OCI-LY7 (cell line): ENCODE data around the gene ALDH3A1. TPM values are rescaled to one million over a fixed set of nuclear protein-coding genes. Genes with fewer than 3 reads are reported as not detected.

Source experiments
- BruUV-seq: library from RNA; stranded (reverse); fragments of 400-500 nt; replicated peaks from 2 replicates; lab custom pipeline; 2021; lab: Mats Ljungman, UMichigan
- CTCF ChIA-PET: fragments of 300-600 bp; sonication (Branson Sonifier 250); formaldehyde crosslinking; loops from one replicate; lab custom pipeline; 2022; ENCODE audit warnings: antibody characterized with exemption; ENCODE audit not compliant: unreplicated experiment; lab: Charles Lee
- POLR2A ChIA-PET: fragments of 300-600 bp; sonication (Branson Sonifier 250); formaldehyde crosslinking; loops from one replicate; lab custom pipeline; 2022; ENCODE audit warnings: antibody characterized with exemption; lab: Charles Lee
- DNase-seq: peaks from one replicate; pipeline ENCODE4 v3.0.0-alpha.2; 2015; ENCODE audit warnings: low spot score
- H2AFZ ChIP-seq: fragments of 200-600 bp; sonication (generic), shearing (Covaris generic); 2 replicates; pipeline ENCODE4 v1.6.1; 2014; ENCODE audit warnings: mild to moderate bottlenecking, antibody characterized with exemption, low read length, moderate library complexity
- H3K27ac ChIP-seq: fragments of 200-600 bp; sonication (generic); 2 replicates; pipeline ENCODE4 v1.5.1; 2014; ENCODE audit warnings: mixed run types, low read depth, mild to moderate bottlenecking, moderate library complexity, low read length, inconsistent platforms; ENCODE audit not compliant: poor library complexity, severe bottlenecking
- H3K36me3 ChIP-seq: fragments of 200-600 bp; sonication (generic); 2 replicates; pipeline ENCODE4 v1.6.1; 2014; ENCODE audit warnings: mild to moderate bottlenecking, antibody characterized with exemption, low read length, moderate library complexity, mixed read lengths; ENCODE audit not compliant: insufficient read depth
- H3K4me1 ChIP-seq: fragments of 200-600 bp; sonication (generic); 2 replicates; pipeline ENCODE4 v1.5.1; 2014; ENCODE audit warnings: mild to moderate bottlenecking, low read length; ENCODE audit not compliant: insufficient read depth, poor library complexity, severe bottlenecking
- H3K4me2 ChIP-seq: fragments of 200-600 bp; sonication (generic); 2 replicates; pipeline ENCODE4 v1.6.1; 2014; ENCODE audit warnings: mild to moderate bottlenecking, low read length
- H3K4me3 ChIP-seq: fragments of 200-600 bp; sonication (generic); 2 replicates; pipeline ENCODE4 v1.5.1; 2014; ENCODE audit warnings: mild to moderate bottlenecking, low read depth, low read length; ENCODE audit not compliant: poor library complexity, severe bottlenecking
- H3K79me2 ChIP-seq: fragments of 200-600 bp; sonication (generic); 2 replicates; pipeline ENCODE4 v1.6.1; 2016; ENCODE audit warnings: low read depth, mild to moderate bottlenecking, low read length, moderate library complexity, mixed read lengths; ENCODE audit not compliant: insufficient read depth
- H3K9me2 ChIP-seq: fragments of 200-600 bp; sonication (generic); 2 replicates; pipeline ENCODE4 v1.6.1; 2016; ENCODE audit warnings: mild to moderate bottlenecking, low read length, mixed read lengths; ENCODE audit not compliant: insufficient read depth
- H3K9me3 ChIP-seq: fragments of 200-600 bp; sonication (generic); 2 replicates; pipeline ENCODE4 v1.6.1; 2014; ENCODE audit warnings: mild to moderate bottlenecking, mixed run types, low read length, mixed read lengths
- H4K20me1 ChIP-seq: fragments of 200-600 bp; sonication (generic); 2 replicates; pipeline ENCODE4 v1.6.1; 2014; ENCODE audit warnings: mild to moderate bottlenecking, antibody characterized with exemption, low read length, moderate library complexity, mixed read lengths; ENCODE audit not compliant: insufficient read depth
- EZH2phosphoT487 ChIP-seq: fragments of 200-600 bp; sonication (generic); IDR thresholded peaks from 2 replicates; pipeline ENCODE4 v1.6.1; 2018; ENCODE audit warnings: low read depth, borderline replicate concordance, mild to moderate bottlenecking, mixed run types, antibody characterized with exemption, low read length, moderate library complexity, mixed read lengths
- intact Hi-C: fragments of 100-400 bp; cut with micrococcal nuclease; formaldehyde crosslinking; loops from one replicate; pipeline ENCODE4 v1.10.0; 2022; ENCODE audit not compliant: unreplicated experiment
- total RNA-seq, 2 experiments: library from RNA; depleted of rRNA in 1 of 2; stranded (reverse); fragments of >200 nt in 1 of 2; shearing (Covaris generic) in 1 of 2; gene quantifications; 2 replicates each; pipeline ENCODE4 v1.2.3, GENCODE V29; 2014 to 2022
- TF ChIP-seq, protein P1 (sequence below): fragments of 200-600 bp; sonication (generic); conservative IDR thresholded peaks from 2 replicates; pipeline ENCODE4 v1.5.1; 2014; ENCODE audit warnings: mild to moderate bottlenecking, antibody characterized with exemption, low read length, moderate library complexity, mixed read lengths

Gene ALDH3A1
- total RNA-seq, 2 experiments from 2014 or later = 0.16 TPM; not detected in 1

DNA sequence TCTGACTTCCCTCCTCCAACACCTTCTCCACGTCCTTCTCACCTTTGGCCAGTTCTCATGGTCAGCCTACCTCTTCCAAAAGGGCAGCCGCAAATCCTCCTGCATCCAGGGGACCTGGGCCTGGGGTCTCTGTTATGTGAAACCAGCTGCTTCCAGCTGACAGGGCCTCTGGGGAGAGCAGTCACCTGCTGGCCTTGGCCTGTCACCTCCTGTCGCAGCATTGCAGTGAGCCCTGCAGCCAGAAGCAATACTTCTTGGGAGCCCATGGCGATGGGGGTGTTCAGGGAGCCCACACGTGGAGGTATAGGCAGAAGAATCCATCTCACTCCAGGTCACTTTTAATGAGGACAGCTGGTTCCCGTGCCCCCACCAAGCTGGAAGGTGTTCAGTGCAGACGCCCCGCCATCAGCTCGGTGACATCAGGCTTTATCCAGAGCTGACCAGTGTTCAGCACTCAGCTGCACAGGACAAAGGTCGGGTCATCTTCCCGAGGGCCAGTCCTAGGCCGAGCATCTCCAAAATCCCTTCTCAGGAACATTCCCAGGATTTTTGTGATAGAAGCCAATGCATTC is 30.0 kb downstream of the ALDH3A1 start:
- CTCF ChIA-PET = no interaction called here
- H3K4me2 ChIP-seq = no peak overlapping the region
- no peak for TF ChIP-seq EZH2phosphoT487
- TF ChIP-seq, protein P1, sequence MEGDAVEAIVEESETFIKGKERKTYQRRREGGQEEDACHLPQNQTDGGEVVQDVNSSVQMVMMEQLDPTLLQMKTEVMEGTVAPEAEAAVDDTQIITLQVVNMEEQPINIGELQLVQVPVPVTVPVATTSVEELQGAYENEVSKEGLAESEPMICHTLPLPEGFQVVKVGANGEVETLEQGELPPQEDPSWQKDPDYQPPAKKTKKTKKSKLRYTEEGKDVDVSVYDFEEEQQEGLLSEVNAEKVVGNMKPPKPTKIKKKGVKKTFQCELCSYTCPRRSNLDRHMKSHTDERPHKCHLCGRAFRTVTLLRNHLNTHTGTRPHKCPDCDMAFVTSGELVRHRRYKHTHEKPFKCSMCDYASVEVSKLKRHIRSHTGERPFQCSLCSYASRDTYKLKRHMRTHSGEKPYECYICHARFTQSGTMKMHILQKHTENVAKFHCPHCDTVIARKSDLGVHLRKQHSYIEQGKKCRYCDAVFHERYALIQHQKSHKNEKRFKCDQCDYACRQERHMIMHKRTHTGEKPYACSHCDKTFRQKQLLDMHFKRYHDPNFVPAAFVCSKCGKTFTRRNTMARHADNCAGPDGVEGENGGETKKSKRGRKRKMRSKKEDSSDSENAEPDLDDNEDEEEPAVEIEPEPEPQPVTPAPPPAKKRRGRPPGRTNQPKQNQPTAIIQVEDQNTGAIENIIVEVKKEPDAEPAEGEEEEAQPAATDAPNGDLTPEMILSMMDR = no peak

DNA sequence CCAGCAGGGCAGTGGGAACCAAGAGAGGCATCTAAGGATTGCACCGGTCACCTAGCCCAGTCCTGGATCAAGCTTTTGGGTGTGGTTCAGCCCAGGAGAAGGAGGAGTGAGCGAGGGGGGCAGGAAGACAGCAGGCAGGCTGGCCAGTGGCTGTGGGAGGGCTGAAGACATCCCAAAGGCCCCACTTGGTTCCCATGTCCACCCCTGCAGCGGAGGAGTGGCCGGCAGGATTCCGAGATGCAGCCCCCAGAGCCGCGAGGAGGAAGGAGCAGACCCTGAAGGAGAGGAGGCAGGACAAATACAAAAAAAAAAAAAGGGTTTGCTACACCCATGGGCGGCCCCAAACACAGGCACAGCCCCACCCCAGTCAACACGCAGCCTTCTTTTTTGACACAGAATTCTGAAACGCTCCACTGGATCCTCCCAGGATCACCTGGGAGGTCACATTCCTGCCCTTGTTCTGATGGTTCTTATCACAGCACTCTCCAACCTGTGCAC is 30.6 kb downstream of the ALDH3A1 start:
- BruUV-seq = no TSS peak
- Histone ChIP-seq H3K4me1 (no peaks in the 10 kb centered on the region), H3K79me2 (no peaks in the 10 kb centered on the region), H4K20me1 (no peaks in the 10 kb centered on the region), H3K9me3 (no peaks in the 10 kb centered on the region), H3K36me3 (no peaks in the 10 kb centered on the region), H3K4me2 (no peak overlapping the region), H3K9me2 (no peaks in the 10 kb centered on the region), H3K4me3 (no peak overlapping the region), H2AFZ (no peak overlapping the region), H3K27ac (no peak overlapping the region)
- intact Hi-C loops = no loop called here
- TF ChIP-seq, protein P1 = no peak
- no peak for TF ChIP-seq EZH2phosphoT487
- ChIA-PET CTCF (no interaction called here), POLR2A (interaction anchor here (0.6 kb wide), 1 partner anchor 72 kb away, joined by 10 read pairs; no protein-coding TSS in a partner anchor)
- DNase-seq = no peak

More for the DNA sequence above, 30.0 kb downstream of the ALDH3A1 start:
- Histone ChIP-seq H3K4me3 (no peak overlapping the region), H3K9me2 (no peaks in the 10 kb centered on the region), H3K4me1 (no peaks in the 10 kb centered on the region), H2AFZ (no peak overlapping the region), H4K20me1 (no peaks in the 10 kb centered on the region), H3K9me3 (no peaks in the 10 kb centered on the region), H3K79me2 (no peaks in the 10 kb centered on the region), H3K27ac (no peak overlapping the region), H3K36me3 (no peaks in the 10 kb centered on the region)
- no peak for DNase-seq
- POLR2A ChIA-PET = interaction anchor here (0.6 kb wide), 1 partner anchor 71 kb away, joined by 10 read pairs; no protein-coding TSS in a partner anchor
- no TSS peak for BruUV-seq
- intact Hi-C loops = no loop called here

DNA sequence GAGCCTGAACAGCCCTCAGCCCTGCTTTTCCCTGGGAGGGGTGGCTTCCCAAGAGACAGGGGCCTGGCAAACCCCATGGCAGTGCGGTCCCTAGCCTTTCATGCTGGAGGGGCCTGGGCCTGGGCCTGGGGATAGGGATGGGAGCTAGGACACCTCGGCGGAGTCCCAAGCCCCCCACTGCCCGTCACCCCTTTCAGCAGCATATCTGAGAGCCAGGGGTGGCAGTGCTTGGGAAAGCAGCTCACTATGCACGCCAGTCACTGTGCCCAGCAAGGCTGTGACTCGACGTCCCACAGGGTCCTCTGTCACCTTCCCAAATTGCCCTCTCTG is 31.1 kb downstream of the ALDH3A1 start:
- Histone ChIP-seq H3K79me2 (no peaks in the 10 kb centered on the region), H3K4me3 (no peak overlapping the region), H3K9me2 (no peaks in the 10 kb centered on the region), H3K4me1 (no peaks in the 10 kb centered on the region), H3K4me2 (no peak overlapping the region), H3K36me3 (no peaks in the 10 kb centered on the region), H2AFZ (no peak overlapping the region), H3K27ac (no peak overlapping the region), H3K9me3 (no peaks in the 10 kb centered on the region), H4K20me1 (no peaks in the 10 kb centered on the region)
- no TSS peak for BruUV-seq
- TF ChIP-seq, protein P1 = no peak
- TF ChIP-seq EZH2phosphoT487 = no peak
- ChIA-PET CTCF (no interaction called here), POLR2A (no interaction called here)
- no peak for DNase-seq
- intact Hi-C loops = no loop called here
